AG04450 (cell line): ENCODE measurements around the gene ANKS6. TPM values are rescaled to one million over a fixed set of nuclear protein-coding genes. Genes with fewer than 3 reads are reported as not detected.

ENCODE experiments used
- CTCF ChIA-PET: fragments of 300-600, 350-600 bp; formaldehyde crosslinking; extraction: SDS; loops from one replicate; lab custom pipeline; 2022; ENCODE audit warnings: antibody characterized with exemption, inconsistent platforms; lab: Charles Lee
- POLR2A ChIA-PET: fragments of 350-600 bp; formaldehyde crosslinking; extraction: SDS; loops from one replicate; lab custom pipeline; 2021; ENCODE audit warnings: antibody characterized with exemption, inconsistent platforms; lab: Yijun Ruan, JAX
- DNase-seq: peaks from one replicate; pipeline ENCODE4 v3.0.0-alpha.2; 2011; ENCODE audit warnings: low read depth, low spot score
- H3K27ac ChIP-seq: one replicate; pipeline ENCODE4 v1.5.1; 2012; ENCODE audit warnings: low read depth, low read length, control low read depth
- H3K27me3 ChIP-seq: one replicate; pipeline ENCODE4 v1.6.0; 2012; ENCODE audit warnings: low read length; ENCODE audit not compliant: control insufficient read depth, insufficient read depth
- H3K4me3 ChIP-seq: 2 replicates; pipeline ENCODE4 v1.5.1; 2011; ENCODE audit warnings: mild to moderate bottlenecking, low read depth, low read length, control low read depth
- H3K9me3 ChIP-seq: 2 replicates; pipeline ENCODE4 v1.5.1; 2012; ENCODE audit warnings: low read length; ENCODE audit not compliant: control insufficient read depth, insufficient read depth
- CTCF ChIP-seq: IDR thresholded peaks from 2 replicates; pipeline ENCODE4 v1.5.1; 2011; ENCODE audit warnings: low read depth, low read length, control low read depth, inconsistent platforms
- polyA plus RNA-seq: library from polyadenylated mRNA; depleted of rRNA; stranded (reverse); fragments of >200 nt; gene quantifications from 2 replicates; pipeline ENCODE4 v1.2.3, GENCODE V29; 2011

Gene ANKS6
- polyA plus RNA-seq, 1 experiment = 10.5 TPM

DNA sequence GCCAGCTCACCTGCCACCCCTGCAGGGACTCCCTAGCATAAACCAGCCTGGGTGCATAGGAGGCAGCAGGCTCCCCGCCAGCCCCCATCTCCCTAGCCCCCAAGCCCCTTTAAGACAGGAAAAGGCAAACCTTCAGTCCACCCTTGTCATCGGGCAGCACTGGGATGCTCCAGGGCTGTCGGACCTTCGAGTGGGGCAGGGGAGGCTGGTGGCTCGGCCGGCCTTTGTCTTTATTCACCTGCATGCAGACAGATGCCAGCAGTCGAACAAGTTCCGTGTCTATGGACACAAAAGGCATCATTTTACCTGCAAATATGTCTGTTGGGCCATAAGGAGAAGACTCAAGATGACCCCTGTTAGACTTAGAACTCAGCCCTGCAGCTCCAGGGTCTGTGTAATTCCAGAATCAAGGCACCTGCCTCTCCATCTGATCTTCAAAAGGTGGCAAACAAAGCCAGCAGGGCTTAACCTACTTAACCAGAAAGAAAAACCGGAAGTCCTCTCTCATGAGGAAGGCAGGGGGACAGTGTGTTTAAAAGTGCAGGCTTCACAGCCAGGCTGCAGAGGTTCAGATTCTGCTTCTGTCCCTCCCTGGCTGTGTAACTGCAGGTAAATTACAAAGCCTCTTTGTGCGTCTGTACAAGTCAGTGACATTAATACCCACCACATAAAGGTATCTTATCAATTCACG lies 16.2 kb downstream of the ANKS6 start:
- no peak for TF ChIP-seq CTCF
- ChIA-PET CTCF (no interaction called here), POLR2A (no interaction called here)
- H3K4me3 ChIP-seq = no peak overlapping the region
- no peaks in the 10 kb centered on the region for H3K27me3 ChIP-seq
- H3K27ac ChIP-seq = no peak overlapping the region
- H3K9me3 ChIP-seq = no peaks in the 10 kb centered on the region
- DNase-seq = no peak

DNA sequence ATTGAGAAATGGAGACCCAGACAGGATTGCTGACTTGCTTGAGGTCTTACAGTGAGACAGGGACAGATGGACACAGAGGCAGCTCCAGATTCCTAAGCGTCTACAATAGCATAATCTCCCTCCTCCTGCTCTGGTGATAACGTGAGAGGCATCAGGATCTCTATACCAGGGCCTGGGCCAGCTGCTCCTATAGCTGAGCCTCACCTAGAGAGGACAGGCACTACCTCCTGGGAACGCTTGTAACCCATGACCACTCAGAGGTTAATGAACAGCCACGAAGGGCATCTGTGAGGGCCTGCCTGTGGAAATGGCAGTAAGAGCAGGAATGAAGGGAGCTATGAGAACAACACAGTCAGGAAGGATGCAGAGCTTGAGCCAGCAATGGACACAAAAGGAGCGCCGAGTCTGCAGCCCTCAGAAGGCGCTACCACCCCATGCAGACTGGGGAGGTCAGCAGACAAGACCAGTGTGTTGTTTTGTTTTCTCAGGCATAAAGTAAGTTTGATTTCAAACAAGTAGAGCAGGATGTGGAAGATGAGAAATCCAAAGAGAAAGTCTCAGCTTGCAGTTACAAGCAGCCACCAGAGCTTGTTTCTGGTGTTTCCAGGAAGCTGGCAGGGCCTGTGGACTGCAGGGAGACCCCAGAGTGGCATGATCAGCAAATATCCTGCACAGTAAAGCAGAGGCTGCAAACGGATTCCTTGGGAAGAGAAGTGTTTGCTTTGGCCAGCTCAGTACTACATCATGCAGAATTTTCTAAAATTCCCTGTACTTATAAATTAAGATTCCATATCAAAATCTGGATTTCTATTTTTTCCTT lies 17.4 kb downstream of the ANKS6 start:
- TF ChIP-seq CTCF = no peak
- no peaks in the 10 kb centered on the region for H3K9me3 ChIP-seq
- no peak overlapping the region for H3K27ac ChIP-seq
- POLR2A ChIA-PET = no interaction called here
- H3K4me3 ChIP-seq = no peak overlapping the region
- no peak for DNase-seq
- H3K27me3 ChIP-seq = no peaks in the 10 kb centered on the region
- CTCF ChIA-PET = interaction anchor here (6.1 kb wide), 1 partner anchor 465 kb away, joined by 197 read pairs; no protein-coding TSS in a partner anchor

- Histone ChIP-seq H3K27ac (no peak overlapping the region), H3K9me3 (no peaks in the 10 kb centered on the region), H3K4me3 (no peak overlapping the region), H3K27me3 (no peaks in the 10 kb centered on the region)
- no peak for DNase-seq
- TF ChIP-seq CTCF = no peak
- POLR2A ChIA-PET = no interaction called here
- CTCF ChIA-PET = interaction anchor here (6.1 kb wide), 1 partner anchor 464 kb away, joined by 197 read pairs; no protein-coding TSS in a partner anchor
These were observed 18.1 kb downstream of the ANKS6 start for GRCh38 chr9:98778251-98778650.

DNA sequence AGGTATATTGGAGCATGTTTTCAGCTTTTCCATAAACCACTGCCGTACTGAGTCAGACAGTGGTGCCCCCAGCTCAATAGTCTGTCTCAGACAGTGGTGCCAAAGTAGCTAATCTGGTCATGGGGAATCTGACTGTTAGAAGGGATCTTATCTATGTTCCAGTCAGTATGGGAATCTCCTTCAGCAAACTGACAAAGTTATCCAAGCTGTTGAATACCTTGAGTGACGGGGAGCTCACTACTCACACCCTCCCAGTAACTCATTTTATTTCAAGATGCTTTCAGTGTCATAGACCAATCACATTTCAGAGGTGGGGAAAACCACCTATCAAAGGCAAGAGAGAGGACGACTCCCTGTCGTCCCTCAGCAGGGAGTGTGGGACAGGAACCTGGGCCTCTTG lies 18.7 kb downstream of the ANKS6 start:
- TF ChIP-seq CTCF = no peak
- ChIA-PET POLR2A (no interaction called here), CTCF (interaction anchor here (6.1 kb wide), 1 partner anchor 463 kb away, joined by 197 read pairs; no protein-coding TSS in a partner anchor)
- no peak for DNase-seq
- H3K27me3 ChIP-seq = no peaks in the 10 kb centered on the region
- H3K4me3 ChIP-seq = no peak overlapping the region
- no peaks in the 10 kb centered on the region for H3K9me3 ChIP-seq
- no peak overlapping the region for H3K27ac ChIP-seq
